GM23338 (cell line): Measurements from ENCODE around the gene EEPD1.

Source experiments
- EZH2phosphoT487 ChIP-seq: fragments of 200-600 bp; sonication (generic); IDR thresholded peaks from one replicate; pipeline ENCODE4 v1.8.1; 2018; ENCODE audit warnings: antibody characterized with exemption; ENCODE audit not compliant: unreplicated experiment
- POLR2AphosphoS5 ChIP-seq: IDR thresholded peaks from 2 replicates; pipeline ENCODE4 v1.6.1; 2016; ENCODE audit warnings: antibody characterized with exemption, low read depth
- TF ChIP-seq, protein P1 (sequence below), 2 experiments: fragments of 200-600 bp in 1 of 2; sonication (generic) in 1 of 2; conservative IDR thresholded peaks; 2 replicates each; pipeline versions ENCODE4 v1.5.1 to v1.6.1; 2016 to 2017; ENCODE audit warnings: antibody characterized with exemption in 2 of 2, low read depth in 2 of 2, mild to moderate bottlenecking in 2 of 2, moderate library complexity in 1 of 2

DNA sequence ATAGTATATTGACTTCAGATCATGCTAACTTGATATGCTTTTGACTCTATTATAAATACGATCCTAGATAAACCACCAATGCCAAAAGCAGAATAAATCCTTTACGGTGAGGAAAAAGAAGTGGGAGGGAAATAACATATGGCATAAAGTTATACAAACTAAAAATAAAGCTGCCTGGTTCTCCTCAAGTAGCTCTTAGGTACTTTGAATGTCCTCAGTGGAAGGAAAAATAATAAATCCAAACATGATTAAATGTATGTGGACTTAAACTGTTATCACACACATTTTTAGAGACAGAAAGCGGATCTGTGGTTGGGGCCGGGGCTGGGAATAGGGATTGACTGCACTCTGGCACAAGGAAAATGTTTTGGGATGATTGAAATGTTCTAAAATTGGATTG lies 23.6 kb downstream of the EEPD1 start:
- no peak for TF ChIP-seq POLR2AphosphoS5
- TF ChIP-seq, protein P1, sequence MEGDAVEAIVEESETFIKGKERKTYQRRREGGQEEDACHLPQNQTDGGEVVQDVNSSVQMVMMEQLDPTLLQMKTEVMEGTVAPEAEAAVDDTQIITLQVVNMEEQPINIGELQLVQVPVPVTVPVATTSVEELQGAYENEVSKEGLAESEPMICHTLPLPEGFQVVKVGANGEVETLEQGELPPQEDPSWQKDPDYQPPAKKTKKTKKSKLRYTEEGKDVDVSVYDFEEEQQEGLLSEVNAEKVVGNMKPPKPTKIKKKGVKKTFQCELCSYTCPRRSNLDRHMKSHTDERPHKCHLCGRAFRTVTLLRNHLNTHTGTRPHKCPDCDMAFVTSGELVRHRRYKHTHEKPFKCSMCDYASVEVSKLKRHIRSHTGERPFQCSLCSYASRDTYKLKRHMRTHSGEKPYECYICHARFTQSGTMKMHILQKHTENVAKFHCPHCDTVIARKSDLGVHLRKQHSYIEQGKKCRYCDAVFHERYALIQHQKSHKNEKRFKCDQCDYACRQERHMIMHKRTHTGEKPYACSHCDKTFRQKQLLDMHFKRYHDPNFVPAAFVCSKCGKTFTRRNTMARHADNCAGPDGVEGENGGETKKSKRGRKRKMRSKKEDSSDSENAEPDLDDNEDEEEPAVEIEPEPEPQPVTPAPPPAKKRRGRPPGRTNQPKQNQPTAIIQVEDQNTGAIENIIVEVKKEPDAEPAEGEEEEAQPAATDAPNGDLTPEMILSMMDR (conservative IDR thresholded peaks at IDR 0.05; ENCODE audit: low read depth in 2 of 2), result no peak
- TF ChIP-seq EZH2phosphoT487, result no peak
